GM12878 (cell line): ENCODE results near the gene STAT5A. TPM values are rescaled to one million over a fixed set of nuclear protein-coding genes. Genes with fewer than 3 reads are reported as not detected.

Experiments used
- BACH1 ChIP-seq: fragments of 450-650 bp; IDR thresholded peaks from 2 replicates; pipeline ENCODE4 v1.6.1; 2017; ENCODE audit warnings: mild to moderate bottlenecking, borderline replicate concordance
- CREB1 ChIP-seq: IDR thresholded peaks from 2 replicates; pipeline ENCODE4 v1.6.1; 2012; ENCODE audit warnings: low read depth, mild to moderate bottlenecking, inconsistent platforms
- CREM ChIP-seq: IDR thresholded peaks from 2 replicates; pipeline ENCODE4 v1.6.1; 2014; ENCODE audit warnings: antibody characterized with exemption, low read depth
- CTCF ChIP-seq, 3 experiments: IDR thresholded peaks in 2 of 3; conservative IDR thresholded peaks in 1 of 3; 2 replicates each; pipeline ENCODE4 v1.5.1; 2011; ENCODE audit warnings: low read depth in 3 of 3, low read length in 3 of 3, mild to moderate bottlenecking in 3 of 3, control low read depth in 2 of 3, moderate library complexity in 2 of 3, inconsistent platforms in 1 of 3, mixed read lengths in 1 of 3; ENCODE audit not compliant: control insufficient read depth in 2 of 3, insufficient read depth in 1 of 3; ENCODE audit errors: extremely low read depth in 1 of 3
- EED ChIP-seq: sonication (generic); IDR thresholded peaks from 2 replicates; pipeline ENCODE4 v1.6.1; 2016; ENCODE audit warnings: antibody characterized with exemption, low read depth
- MLLT1 ChIP-seq: fragments of 450-650 bp; IDR thresholded peaks from 2 replicates; pipeline ENCODE4 v1.6.1; 2016; ENCODE audit warnings: mild to moderate bottlenecking
- MTA3 ChIP-seq: IDR thresholded peaks from 2 replicates; pipeline ENCODE4 v1.6.1; 2012; ENCODE audit warnings: low read length, inconsistent platforms, borderline replicate concordance
- MYB ChIP-seq: fragments of 150-350 bp; IDR thresholded peaks from 2 replicates; pipeline ENCODE4 v1.6.1; 2014; ENCODE audit warnings: mild to moderate bottlenecking, low read depth, low read length, borderline replicate concordance
- MYC ChIP-seq: IDR thresholded peaks from 2 replicates; pipeline ENCODE4 v1.6.1; 2011; ENCODE audit warnings: mild to moderate bottlenecking, low read length, moderate library complexity, inconsistent platforms; ENCODE audit not compliant: insufficient read depth, insufficient replicate concordance, insufficient read length, severe bottlenecking
- NKRF ChIP-seq: fragments of 450-650 bp; conservative IDR thresholded peaks from 2 replicates; pipeline ENCODE4 v1.6.1; 2017; ENCODE audit warnings: mild to moderate bottlenecking, moderate library complexity
- NR2C1 ChIP-seq: fragments of 450-650 bp; IDR thresholded peaks from 2 replicates; pipeline ENCODE4 v1.6.1; 2017; ENCODE audit warnings: antibody characterized with exemption, mild to moderate bottlenecking, moderate library complexity
- POLR2AphosphoS5 ChIP-seq: IDR thresholded peaks from 2 replicates; pipeline ENCODE4 v1.6.1; 2011; ENCODE audit warnings: mild to moderate bottlenecking, low read length, inconsistent platforms
- SIN3A ChIP-seq: IDR thresholded peaks from 2 replicates; pipeline ENCODE4 v1.6.1; 2012; ENCODE audit warnings: low read depth, low read length, improper control_type of control experiment
- TARDBP ChIP-seq: IDR thresholded peaks from 2 replicates; pipeline ENCODE4 v1.6.1; 2016; ENCODE audit warnings: borderline replicate concordance
- TCF12 ChIP-seq: IDR thresholded peaks from 2 replicates; pipeline ENCODE4 v1.6.1; 2011; ENCODE audit warnings: low read depth, mild to moderate bottlenecking, low read length
- ZNF207 ChIP-seq: fragments of 450-650 bp; IDR thresholded peaks from 2 replicates; pipeline ENCODE4 v1.6.1; 2014; ENCODE audit warnings: antibody characterized with exemption, mild to moderate bottlenecking, borderline replicate concordance
- polyA plus RNA-seq, 11 experiments: library from polyadenylated mRNA; depleted of rRNA in 4 of 11; unstranded in 6 of 11; stranded (reverse) in 5 of 11; fragments of >200 nt; fragmentation: Nextera tagmentation in 4 of 11; fragmentation: Illumina TruSeq in 1 of 11; extraction: Ambion mirVana in 4 of 11; extraction: Trizol in 1 of 11; gene quantifications; 1 replicate in 1 of 11; 2 replicates in 10 of 11; pipeline versions ENCODE4 v1.2.1 to v1.2.3, GENCODE V29; 2011 to 2016; ENCODE audit warnings: inconsistent platforms in 2 of 11, missing spikeins in 2 of 11, low read depth in 1 of 11
- total RNA-seq, 4 experiments: library from RNA; depleted of rRNA in 3 of 4; stranded (reverse); fragments of >200 nt in 3 of 4; fragmentation: Illumina TruSeq in 1 of 4; extraction: Trizol in 1 of 4; gene quantifications; 2 replicates each; pipeline versions ENCODE4 v1.2.1 to v1.2.3, GENCODE V29; 2013 to 2021
- TF ChIP-seq, protein P1 (sequence below): fragments of 450-650 bp; formaldehyde crosslinking; IDR thresholded peaks from 2 replicates; pipeline ENCODE4 v1.4.0; 2022; ENCODE audit warnings: mild to moderate bottlenecking, moderate library complexity

The STAT5A gene
- total and polyA plus RNA-seq, 10 of the 15 experiments (the other 5 are each of a cell fraction or from before 2014, with no cell fraction given), result 14.8 to 86.4 (median 41.5) TPM

GRCh38 chr17:42322382-42323267, 34.3 kb downstream of the STAT5A start (continued):
- TF ChIP-seq MTA3 (no peak), CTCF (IDR thresholded peaks at IDR 0.05 in 2 of 3, conservative IDR thresholded peaks at IDR 0.05 in 1 of 3; ENCODE audit: control insufficient read depth in 2 of 3, extremely low read depth in 1 of 3, insufficient read depth in 1 of 3, low read depth in 3 of 3, low read length in 3 of 3) (peak; percentile 99 to 100 (median 100); a peak in 5 of 6 replicates), POLR2AphosphoS5 (no peak), CREM (no peak), MYB (no peak), CREB1 (no peak), SIN3A (no peak), TARDBP (no peak), MYC (no peak), ZNF207 (no peak), BACH1 (no peak), MLLT1 (no peak; the same call in 1 of the 2 replicates), EED (peak; percentile 23; the same call in 1 of the 2 replicates), NR2C1 (no peak), NKRF (no peak), TCF12 (0 out of 2 replicates have a peak, but pooled peaks have one; percentile 29)
- TF ChIP-seq, protein P1, sequence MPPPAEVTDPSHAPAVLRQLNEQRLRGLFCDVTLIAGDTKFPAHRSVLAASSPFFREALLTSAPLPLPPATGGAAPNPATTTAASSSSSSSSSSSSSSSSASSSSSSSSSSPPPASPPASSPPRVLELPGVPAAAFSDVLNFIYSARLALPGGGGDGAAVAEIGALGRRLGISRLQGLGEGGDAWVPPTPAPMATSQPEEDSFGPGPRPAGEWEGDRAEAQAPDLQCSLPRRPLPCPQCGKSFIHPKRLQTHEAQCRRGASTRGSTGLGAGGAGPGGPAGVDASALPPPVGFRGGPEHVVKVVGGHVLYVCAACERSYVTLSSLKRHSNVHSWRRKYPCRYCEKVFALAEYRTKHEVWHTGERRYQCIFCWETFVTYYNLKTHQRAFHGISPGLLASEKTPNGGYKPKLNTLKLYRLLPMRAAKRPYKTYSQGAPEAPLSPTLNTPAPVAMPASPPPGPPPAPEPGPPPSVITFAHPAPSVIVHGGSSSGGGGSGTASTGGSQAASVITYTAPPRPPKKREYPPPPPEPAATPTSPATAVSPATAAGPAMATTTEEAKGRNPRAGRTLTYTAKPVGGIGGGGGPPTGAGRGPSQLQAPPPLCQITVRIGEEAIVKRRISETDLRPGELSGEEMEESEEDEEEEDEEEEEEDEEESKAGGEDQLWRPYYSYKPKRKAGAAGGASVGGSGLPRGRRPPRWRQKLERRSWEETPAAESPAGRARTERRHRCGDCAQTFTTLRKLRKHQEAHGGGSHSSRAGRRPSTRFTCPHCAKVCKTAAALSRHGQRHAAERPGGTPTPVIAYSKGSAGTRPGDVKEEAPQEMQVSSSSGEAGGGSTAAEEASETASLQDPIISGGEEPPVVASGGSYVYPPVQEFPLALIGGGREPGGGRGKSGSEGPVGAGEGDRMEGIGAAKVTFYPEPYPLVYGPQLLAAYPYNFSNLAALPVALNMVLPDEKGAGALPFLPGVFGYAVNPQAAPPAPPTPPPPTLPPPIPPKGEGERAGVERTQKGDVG (CRISPR knock-in tag), result no peak
